Cardiac fibroblast (primary cell): ENCODE results near the gene HPSE2.
"Not testable (repeated sequence)": the region's sequence is repeated elsewhere in the genome, so short reads cannot be mapped to it uniquely, and the experiment has no call there.

Experiments
- DNase-seq, 2 donors: peaks; one replicate each; pipeline versions ENCODE4 v3.0.0 to v3.0.0-alpha.2; 2010; ENCODE audit warnings: low read depth in 2 of 2
- H3K4me3 ChIP-seq, 2 donors: replicated peaks in 1 of 2; 1 replicate in 1 of 2; 2 replicates in 1 of 2; pipeline ENCODE4 v1.5.1; 2011; ENCODE audit warnings: low read depth in 2 of 2, low read length in 2 of 2, mild to moderate bottlenecking in 2 of 2, moderate library complexity in 1 of 2
- TF ChIP-seq, protein P1 (sequence below): IDR thresholded peaks from one replicate; pipeline ENCODE4 v1.5.1; 2011; ENCODE audit warnings: low read depth, mild to moderate bottlenecking, low read length, inconsistent platforms

The HPSE2 gene

DNA sequence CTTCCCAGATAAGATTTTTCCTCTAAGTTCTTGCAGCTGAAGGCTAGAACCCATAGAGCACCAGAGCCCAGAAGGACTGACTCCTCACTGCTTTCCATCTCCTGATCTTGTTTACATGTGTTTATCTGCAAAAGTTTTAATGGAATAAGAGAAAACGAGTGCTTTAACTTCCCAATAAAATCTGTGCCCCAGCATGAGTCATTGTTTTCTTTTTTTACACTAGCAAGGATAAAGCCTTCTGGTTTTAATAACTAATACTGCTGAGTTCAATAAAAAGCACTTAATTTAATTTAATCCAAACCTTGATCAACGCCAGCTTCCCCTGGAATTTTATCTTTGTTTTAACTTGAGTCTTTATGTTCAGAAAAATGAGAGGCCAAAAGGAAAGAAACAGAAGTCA, 227.6 kb downstream of the HPSE2 start:
- no peak for DNase-seq
- H3K4me3 ChIP-seq, result no peak overlapping the region
- TF ChIP-seq, protein P1, sequence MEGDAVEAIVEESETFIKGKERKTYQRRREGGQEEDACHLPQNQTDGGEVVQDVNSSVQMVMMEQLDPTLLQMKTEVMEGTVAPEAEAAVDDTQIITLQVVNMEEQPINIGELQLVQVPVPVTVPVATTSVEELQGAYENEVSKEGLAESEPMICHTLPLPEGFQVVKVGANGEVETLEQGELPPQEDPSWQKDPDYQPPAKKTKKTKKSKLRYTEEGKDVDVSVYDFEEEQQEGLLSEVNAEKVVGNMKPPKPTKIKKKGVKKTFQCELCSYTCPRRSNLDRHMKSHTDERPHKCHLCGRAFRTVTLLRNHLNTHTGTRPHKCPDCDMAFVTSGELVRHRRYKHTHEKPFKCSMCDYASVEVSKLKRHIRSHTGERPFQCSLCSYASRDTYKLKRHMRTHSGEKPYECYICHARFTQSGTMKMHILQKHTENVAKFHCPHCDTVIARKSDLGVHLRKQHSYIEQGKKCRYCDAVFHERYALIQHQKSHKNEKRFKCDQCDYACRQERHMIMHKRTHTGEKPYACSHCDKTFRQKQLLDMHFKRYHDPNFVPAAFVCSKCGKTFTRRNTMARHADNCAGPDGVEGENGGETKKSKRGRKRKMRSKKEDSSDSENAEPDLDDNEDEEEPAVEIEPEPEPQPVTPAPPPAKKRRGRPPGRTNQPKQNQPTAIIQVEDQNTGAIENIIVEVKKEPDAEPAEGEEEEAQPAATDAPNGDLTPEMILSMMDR, result no peak

DNA sequence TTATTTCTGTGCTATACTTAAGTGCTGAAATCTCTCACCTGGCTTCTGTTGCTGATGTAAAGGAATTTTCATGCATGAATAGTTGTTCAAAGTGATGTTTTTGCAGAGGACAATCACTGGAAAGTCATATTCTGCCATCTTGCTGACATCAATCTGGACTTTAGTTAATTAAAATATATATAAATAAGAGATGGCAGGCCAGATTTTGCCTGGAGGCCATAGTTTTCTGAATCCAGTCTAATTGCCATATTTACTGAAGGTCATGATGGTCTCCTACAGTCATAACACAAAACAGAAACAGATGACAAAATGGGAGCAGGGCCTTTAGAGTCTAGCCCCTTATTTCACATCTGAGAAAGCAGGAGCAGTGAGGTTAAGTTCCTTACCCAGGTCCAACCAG, 228.2 kb downstream of the HPSE2 start:
- H3K4me3 ChIP-seq, result no peak overlapping the region
- no peak for DNase-seq
- TF ChIP-seq, protein P1, result no peak

DNA sequence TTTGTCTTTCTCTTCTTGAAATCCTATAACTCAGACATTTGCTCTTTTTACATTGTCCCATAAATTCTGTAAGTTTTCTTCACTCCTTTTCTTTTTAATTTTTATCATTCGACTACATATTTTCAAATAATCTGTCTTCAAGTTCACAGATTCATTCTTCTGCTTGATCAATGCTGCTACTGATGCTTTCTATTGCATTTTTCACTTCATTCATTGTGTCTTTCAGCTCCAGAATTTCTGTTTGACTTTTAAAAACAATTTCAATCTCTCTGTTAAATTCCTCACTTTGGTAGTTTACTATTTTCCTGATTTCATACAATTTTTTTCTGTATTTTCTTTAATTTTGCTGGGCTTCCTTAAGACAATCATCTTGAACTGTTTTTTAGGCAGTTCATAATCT, 230.4 kb downstream of the HPSE2 start:
- TF ChIP-seq, protein P1, result no peak
- no peak for DNase-seq

DNA sequence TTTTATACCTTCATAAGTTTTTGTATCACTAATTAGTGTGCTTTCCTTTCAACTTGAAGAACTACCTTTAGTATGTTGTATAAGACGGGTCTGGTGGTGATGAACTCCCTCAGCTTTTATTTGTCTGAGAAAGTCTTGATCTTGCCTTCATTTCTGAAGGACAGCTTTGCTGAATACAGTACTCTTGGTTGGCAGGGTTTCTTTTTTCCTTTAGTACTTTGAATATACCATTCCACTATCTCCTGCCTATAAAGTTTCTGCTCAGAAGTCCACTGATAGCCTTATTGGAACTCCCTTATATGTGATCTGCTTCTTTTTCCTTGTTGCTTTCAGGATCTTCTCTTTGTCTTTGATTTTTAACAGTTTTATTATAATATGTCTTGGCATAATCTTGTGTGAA, 230.9 kb downstream of the HPSE2 start:
- DNase-seq, result no peak
- H3K4me3 ChIP-seq, result no peak overlapping the region
- TF ChIP-seq, protein P1, result no peak

More for the DNA sequence above, 230.4 kb downstream of the HPSE2 start:
- no peak overlapping the region for H3K4me3 ChIP-seq

DNA sequence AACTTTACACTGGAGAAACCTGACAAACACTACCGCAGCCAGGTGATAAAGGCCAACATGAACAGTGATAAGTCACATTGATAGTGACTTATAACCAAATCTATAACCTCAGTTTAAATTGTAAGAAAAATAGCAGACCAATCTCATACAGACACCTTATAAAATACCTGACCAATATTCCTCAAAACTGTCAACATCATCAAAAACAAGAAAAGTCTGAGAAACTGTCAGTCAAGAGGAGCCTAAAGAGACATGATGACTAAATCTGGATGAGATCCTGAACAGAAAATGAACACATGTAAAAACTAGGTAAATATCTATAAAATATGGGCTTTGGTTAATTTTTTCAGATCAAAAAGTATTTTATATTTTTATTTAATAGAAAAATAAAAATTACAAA, 233.3 kb downstream of the HPSE2 start:
- no peak for DNase-seq

DNA sequence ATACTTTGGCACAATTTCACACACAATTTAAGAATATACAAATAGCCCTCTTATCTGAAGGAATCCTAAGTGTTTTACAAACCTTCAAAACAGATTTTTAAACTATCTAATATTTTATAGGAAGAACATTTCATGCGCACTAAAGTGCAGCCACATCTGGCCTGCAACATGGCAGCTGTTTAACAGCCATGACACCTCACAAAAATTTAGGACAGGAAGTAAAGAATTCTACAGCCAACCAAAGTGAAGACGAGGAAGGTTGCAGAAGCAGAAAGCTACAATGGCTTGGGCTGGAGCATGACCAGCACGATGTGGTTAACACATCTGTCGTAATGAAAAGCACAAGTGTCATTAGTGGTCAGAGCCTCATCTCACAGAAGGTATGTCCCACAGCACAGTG, 238.1 kb downstream of the HPSE2 start:
- no peak overlapping the region for H3K4me3 ChIP-seq
- no peak for DNase-seq
- TF ChIP-seq, protein P1, result no peak

More for the DNA sequence above, 233.3 kb downstream of the HPSE2 start:
- TF ChIP-seq, protein P1, result no peak
- H3K4me3 ChIP-seq, result no peak overlapping the region

DNA sequence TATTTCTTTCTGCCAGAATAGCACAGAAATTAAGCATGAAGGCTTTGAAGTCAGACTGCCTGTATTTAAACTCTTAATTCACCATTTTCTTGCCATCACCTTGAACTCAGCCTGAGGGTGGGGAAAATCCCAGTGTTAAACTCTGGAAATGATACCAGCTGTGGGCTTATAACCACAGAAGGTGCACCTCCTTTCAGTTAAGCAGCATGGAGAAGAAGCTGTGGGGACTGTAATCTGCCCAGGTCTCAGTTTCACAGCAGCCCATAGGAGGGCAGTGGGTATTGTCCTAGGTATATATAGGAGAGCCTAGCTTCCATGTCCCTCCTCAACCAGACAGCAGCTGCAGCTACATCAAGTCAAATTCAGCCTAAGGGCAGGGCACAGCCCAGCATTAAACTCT, 241.6 kb downstream of the HPSE2 start:
- no peak overlapping the region for H3K4me3 ChIP-seq
- TF ChIP-seq, protein P1, result no peak
- DNase-seq, result no peak

DNA sequence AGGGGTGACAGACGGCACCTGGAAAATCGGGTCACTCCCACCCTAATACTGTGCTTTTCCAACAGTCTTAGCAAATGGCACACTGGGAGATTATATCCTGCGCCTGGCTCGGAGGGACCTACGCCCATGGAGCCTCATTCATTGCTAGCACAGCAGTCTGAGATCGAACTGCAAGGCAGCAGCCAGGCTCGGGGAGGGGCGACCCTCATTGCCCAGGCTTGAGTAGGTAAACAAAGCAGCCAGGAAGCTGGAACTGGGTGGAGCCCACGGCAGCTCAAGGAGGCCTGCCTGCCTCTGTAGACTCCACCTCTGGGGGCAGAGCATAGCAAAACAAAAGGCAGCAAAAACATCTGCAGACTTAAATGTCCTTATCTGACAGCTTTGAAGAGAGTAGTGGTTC, 251.9 kb downstream of the HPSE2 start:
- H3K4me3 ChIP-seq, DNase-seq: not testable (repeated sequence)
